Activated T-cell treated with anti-CD3 and anti-CD28 coated beads, Interleukin-2, amount 50 U/mL, for 4 hours (primary cell): ENCODE results near the gene TMEM9B. TPM values are rescaled to one million over a fixed set of nuclear protein-coding genes. Genes with fewer than 3 reads are reported as not detected.
"Not testable (repeated sequence)": the region's sequence is repeated elsewhere in the genome, so short reads cannot be mapped to it uniquely, and the experiment has no call there.

ENCODE experiments used
- ATAC-seq, 2 donors: fragments of 200-7000 bp; cut with Tn5 transposase; one replicate each; pipeline ENCODE4 v1.10.0; 2021
- DNase-seq: peaks from one replicate; pipeline ENCODE4 v3.0.0-alpha.2; 2020
- H3K27me3 Mint-ChIP-seq: one replicate; pipeline ENCODE4 v1.8.0; 2021; ENCODE audit warnings: low read depth, mixed read lengths
- H3K36me3 Mint-ChIP-seq: one replicate; pipeline ENCODE4 v1.8.0; 2022; ENCODE audit warnings: mixed read lengths; ENCODE audit not compliant: insufficient read depth
- H3K4me1 Mint-ChIP-seq: one replicate; pipeline ENCODE4 v1.8.0; 2021; ENCODE audit warnings: low read depth, mixed read lengths
- H3K4me3 Mint-ChIP-seq: one replicate; pipeline ENCODE4 v1.8.0; 2021; ENCODE audit warnings: mild to moderate bottlenecking, moderate library complexity, mixed read lengths
- H3K9me3 Mint-ChIP-seq: one replicate; pipeline ENCODE4 v1.8.0; 2021; ENCODE audit warnings: mixed read lengths
- total RNA-seq, 3 donors: library from RNA; stranded (reverse); gene quantifications; one replicate each; pipeline ENCODE4 v1.2.1, GENCODE V29; 2021

The TMEM9B gene
- 10 to 100 TPM; 25.6 to 28.9 (median 28.6) TPM for total RNA-seq

DNA sequence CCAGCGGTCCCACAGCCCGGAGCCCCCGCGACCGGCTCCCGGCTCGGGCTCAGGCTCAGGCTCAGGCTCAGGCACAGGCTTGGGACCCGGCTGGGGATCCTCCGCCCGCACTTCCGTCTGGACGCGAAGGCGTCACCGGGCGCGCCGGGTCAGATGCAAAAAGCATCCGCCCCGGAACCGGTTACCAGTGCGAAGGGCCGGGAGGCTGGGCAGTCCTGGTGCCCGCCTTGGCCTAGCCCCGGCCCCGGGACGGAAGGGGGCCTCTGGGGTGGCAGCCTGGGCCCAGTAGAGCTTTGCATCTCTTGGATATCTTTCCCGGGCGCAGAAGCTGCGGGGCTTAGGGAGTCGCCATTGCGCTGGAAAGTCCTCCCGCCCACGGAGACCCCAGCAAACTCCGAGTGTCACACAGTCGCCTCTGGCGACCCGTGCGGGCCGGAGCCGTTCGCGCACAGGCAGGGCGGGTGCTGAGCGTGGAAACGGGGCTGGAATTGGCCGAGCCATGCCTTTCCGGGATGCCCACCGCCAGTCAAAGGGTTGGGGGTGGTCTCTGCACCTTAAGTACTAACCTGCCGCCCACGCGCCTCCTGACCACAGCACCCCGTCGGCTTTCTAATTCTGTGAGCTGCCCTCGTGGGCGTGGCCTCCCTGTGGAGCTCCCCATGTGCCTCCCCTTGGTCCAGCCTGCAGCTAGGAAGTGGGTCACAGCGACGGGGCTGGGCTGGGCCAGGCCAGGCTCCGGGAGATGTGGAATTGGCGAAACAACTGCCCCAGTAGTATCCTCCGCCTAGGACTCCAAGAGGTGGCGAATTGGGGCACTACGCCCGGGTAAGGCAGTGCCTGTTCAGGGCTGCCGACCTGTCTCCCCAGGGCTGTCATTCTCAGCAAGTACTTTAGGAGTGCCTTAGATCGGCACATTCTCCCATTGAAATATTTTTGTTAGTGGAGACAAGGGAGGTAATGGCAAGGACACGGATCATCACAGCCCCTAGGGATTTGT, at the start of gene TMEM9B:
TSS of gene TMEM9B (minus strand) at position 119 of the 997 bp plus-strand sequence. CDS start 129 bp downstream, outside the sequence.
- ATAC-seq (peak; percentile 90 to 91), DNase-seq (peak; percentile 59)
- peak within 1 kb of the TSS; percentile 99 for H3K4me3 Mint-ChIP-seq
- H3K9me3 Mint-ChIP-seq: no peaks in the 10 kb centered on the region
- peaks cover 10% of the 10 kb centered on the region for H3K36me3 Mint-ChIP-seq
- peaks cover 28% of the 10 kb centered on the region for H3K4me1 Mint-ChIP-seq
- no peaks in the 10 kb centered on the region for H3K27me3 Mint-ChIP-seq

DNA sequence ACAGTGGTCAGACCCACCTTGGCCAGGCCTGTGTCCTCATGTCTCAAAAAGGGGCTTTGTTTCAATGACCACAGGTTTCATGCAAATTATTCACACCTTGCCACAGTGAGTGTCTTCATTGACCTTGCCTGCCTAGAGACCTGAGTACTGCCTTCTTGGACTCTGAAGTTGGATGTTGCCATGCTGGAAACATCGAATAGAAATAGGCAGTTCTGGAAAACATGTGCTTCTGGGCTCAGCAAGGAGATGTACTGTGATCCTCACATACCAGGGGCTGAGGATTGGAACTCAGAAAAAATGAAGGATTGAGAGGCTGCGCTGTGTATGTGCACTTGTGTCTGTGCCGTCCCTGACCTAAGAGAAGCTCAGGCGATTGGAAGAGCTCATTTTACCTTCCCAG, 49.1 kb upstream of the TMEM9B start:
- Mint-ChIP-seq H3K4me1 (peaks cover 11% of the 10 kb centered on the region), H3K9me3 (no peaks in the 10 kb centered on the region), H3K4me3 (no peak overlapping the region), H3K36me3 (no peaks in the 10 kb centered on the region), H3K27me3 (peaks cover 5% of the 10 kb centered on the region)
- ATAC-seq: no peak
- DNase-seq: no peak

DNA sequence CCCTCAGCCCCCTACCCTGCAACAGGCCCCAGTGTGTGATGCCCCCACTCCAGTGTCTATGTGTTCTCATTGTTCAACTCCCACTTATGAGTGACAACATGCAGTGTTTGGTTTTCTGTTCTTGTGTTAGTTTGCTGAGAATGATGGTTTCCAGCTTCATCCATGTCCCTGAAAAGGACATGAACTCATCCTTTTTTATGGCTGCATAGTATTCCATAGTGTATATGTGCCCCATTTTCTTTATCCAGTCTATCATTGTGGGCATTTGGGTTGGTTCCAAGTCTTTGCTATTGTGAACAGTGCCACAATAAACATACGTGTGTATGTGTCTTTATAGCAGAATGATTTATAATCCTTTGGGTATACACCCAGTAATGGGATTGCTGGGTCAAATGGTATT, 45.3 kb upstream of the TMEM9B start:
- not testable (repeated sequence) for H3K36me3 Mint-ChIP-seq, DNase-seq, H3K9me3 Mint-ChIP-seq, H3K4me1 Mint-ChIP-seq, ATAC-seq, H3K4me3 Mint-ChIP-seq
- peaks cover 13% of the 10 kb centered on the region for H3K27me3 Mint-ChIP-seq

DNA sequence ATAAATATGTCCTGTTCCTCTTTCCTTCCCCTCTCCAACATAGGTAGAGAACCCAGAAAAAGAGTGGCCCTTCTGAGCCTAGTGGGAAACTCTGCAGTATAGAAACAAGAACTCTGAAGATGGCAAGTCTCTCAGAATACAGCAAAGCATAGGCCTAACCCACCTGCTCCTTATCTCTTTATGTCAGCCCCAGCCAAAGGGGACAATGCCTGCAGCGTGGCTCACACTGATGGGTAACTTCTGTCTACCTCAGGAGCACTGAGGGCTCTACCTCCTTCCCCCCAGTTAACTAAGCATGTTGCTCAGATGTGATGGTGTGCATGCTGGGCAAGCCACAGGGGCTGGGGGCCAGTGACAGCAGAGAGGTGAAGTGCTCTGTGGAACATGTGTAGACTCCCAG, 44.4 kb upstream of the TMEM9B start:
- Mint-ChIP-seq H3K4me3 (no peak overlapping the region), H3K27me3 (peaks cover 13% of the 10 kb centered on the region)

DNA sequence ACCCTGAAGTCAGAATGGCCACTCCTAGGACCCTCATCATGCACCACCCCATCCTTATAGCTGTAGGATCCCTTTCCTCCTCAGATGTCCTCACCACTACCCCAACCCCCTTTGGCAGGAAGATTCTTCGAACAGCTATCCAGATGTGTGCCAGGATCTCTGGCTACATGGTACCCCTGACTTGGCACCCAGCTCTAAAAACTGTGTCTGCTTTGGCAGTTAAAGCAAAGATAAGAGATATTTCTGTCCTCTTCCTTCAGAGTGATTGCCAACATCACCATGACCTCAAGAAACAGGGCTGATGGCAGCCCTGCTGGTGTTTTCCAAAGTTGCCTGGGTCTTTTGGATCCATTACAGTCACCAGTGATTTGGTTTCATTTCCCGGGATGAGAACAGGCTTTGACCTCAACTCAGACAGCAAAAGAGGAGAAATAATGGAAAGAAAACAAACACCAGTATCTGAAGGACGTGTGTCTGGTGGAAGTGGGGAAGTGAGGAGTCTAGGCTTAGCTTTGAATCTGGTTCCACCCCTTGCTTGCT, 43.8 kb upstream of the TMEM9B start:
- Mint-ChIP-seq H3K36me3 (no peaks in the 10 kb centered on the region), H3K9me3 (no peaks in the 10 kb centered on the region), H3K4me3 (no peak overlapping the region), H3K4me1 (peaks cover 11% of the 10 kb centered on the region), H3K27me3 (peaks cover 14% of the 10 kb centered on the region)
- DNase-seq (no peak), ATAC-seq (no peak)

More for the DNA sequence above, 44.4 kb upstream of the TMEM9B start:
- DNase-seq (no peak), ATAC-seq (no peak)
- Mint-ChIP-seq H3K9me3 (no peaks in the 10 kb centered on the region), H3K36me3 (no peaks in the 10 kb centered on the region), H3K4me1 (peaks cover 8% of the 10 kb centered on the region)

DNA sequence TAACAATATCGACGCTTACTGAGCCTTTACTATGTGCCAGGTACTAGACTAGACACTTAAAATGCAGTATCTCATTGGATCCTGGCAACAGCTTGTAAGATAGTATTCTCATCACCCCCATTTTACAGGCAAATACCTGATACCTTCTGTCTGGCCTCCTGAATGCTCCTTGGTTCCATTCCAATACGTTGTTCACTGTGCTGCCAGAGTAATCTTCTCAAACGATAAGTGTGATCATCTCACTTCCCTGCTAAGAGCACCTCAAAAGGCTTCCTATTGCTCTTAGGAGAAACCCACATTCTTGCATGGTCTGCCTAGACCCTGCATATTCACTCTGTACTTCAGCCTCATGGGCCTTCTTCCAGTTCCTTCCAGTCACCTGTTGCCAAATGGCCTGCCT, 40.8 kb upstream of the TMEM9B start:
- ATAC-seq: no peak
- H3K4me1 Mint-ChIP-seq: peaks cover 31% of the 10 kb centered on the region

DNA sequence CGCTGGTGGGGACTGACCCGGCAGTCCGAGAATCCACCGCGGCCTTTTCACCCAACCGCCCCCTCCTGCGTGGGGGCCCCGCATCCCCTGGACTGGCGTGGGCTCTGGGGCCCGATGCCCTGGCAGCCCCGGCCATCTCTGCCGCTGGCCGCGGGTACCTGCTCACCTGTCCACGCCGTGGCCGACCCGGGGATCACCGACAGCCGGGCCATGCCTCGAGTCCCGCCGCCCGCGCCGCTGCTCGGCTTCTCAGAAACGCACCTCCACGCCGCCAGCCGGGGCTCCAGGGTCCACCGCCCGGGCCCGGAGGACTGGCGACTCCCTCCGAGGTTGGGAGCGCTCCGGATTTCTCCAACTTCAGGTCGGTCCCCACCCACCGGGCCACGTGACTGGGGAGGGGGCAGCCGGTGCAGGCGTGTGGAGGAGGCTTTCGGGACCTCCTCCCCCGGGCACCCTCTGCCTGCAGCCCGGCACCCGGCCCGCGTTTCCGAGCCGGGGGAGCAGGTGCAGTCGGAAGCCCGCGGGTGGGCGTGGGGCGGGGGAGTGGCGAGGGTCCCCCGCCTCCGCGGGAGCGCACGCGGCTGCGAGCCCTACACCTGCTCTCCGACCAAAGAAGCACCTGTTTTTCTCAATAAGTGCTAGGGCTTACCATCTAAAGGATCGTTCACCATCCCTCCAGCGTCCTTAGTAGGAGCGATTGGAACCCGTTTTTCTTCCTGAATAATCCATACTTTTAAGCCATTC, 40.1 kb upstream of the TMEM9B start:
- peaks cover 31% of the 10 kb centered on the region for H3K4me1 Mint-ChIP-seq
- peaks cover 38% of the 10 kb centered on the region for H3K27me3 Mint-ChIP-seq
- ATAC-seq (peak in 1 of 2 donors; percentile 1), DNase-seq (peak; percentile 25)
- no peaks in the 10 kb centered on the region for H3K36me3 Mint-ChIP-seq
- peak overlapping the region; percentile 47 for H3K4me3 Mint-ChIP-seq
- no peaks in the 10 kb centered on the region for H3K9me3 Mint-ChIP-seq

More for the DNA sequence above, 40.8 kb upstream of the TMEM9B start:
- no peak for DNase-seq
- Mint-ChIP-seq H3K9me3 (no peaks in the 10 kb centered on the region), H3K27me3 (peaks cover 32% of the 10 kb centered on the region), H3K4me3 (peak overlapping the region; percentile 47), H3K36me3 (no peaks in the 10 kb centered on the region)

DNA sequence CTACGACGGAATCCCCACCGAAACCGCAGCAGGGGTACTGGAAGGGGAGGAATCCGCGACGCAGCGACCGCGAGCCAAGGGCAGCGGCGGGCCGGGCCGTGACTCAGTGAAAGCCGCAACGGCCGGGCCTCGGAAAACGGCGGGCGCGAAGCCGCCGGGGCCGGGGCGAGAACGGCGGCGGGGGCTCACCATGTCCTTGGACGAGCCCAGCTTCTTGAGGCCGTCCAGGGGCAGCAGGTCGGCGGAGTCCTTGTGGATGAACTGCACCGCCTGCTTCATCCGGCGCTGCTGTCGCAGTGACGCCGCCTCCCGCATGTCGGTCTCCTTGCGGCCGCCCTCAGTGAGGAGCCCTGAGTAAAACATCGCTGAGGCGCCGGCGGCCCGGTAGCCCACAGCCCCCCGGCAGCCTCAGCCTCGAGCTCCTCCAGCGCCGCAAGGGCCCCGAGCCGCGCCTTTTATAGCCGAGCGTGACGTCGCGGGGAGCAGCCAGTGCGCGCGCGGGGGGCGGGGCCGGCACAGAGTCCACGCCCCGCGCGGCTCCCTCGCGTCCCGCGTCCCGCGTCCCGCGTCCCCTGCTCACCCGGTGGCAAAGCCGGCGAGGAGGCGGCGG, 39.4 kb upstream of the TMEM9B start, which contains the start of gene NRIP3:
TSS of gene NRIP3 (minus strand) at position 429 of the 610 bp plus-strand sequence. CDS start at position 363, 66 bp downstream.
- Mint-ChIP-seq H3K36me3 (no peaks in the 10 kb centered on the region), H3K9me3 (no peaks in the 10 kb centered on the region), H3K4me1 (peaks cover 31% of the 10 kb centered on the region), H3K4me3 (peak within 1 kb of the TSS; percentile 78), H3K27me3 (peaks cover 43% of the 10 kb centered on the region)
- peak; percentile 75 for DNase-seq
- peak; percentile 62 to 66 for ATAC-seq

DNA sequence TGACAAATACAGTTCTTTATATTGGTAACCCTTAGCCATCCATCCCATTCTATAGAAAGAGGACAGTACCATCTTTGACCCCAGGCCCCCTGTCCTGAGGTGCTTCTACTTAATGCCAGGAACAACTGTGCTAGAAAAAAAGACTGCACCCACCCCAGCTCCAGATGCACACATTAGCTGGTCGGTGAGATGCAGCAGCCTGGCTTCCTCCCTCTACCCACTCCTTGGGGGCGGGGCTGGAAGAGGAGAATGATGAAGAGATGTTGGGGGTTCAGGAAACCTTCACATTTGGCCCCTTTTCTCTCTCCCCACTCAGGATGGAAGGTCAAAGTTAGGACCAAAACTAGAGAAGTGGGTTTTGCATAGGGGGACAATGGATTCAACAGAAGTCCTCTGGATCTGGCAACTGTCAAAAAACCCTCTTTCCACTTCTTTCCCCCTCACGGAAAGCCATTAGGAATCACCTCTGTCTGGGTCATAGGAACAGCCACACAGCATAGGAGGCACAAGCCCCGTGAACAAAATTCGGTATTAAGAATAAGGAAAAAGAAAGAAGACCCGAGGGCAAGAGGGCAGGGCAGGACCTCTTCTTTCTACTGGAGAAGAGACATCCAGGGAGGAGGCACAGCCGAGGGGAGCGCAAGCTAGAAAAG, 38.8 kb upstream of the TMEM9B start:
- DNase-seq (no peak), ATAC-seq (no peak)
- Mint-ChIP-seq H3K9me3 (no peaks in the 10 kb centered on the region), H3K4me1 (peaks cover 31% of the 10 kb centered on the region), H3K36me3 (no peaks in the 10 kb centered on the region), H3K4me3 (peak overlapping the region; percentile 78), H3K27me3 (peaks cover 44% of the 10 kb centered on the region)

DNA sequence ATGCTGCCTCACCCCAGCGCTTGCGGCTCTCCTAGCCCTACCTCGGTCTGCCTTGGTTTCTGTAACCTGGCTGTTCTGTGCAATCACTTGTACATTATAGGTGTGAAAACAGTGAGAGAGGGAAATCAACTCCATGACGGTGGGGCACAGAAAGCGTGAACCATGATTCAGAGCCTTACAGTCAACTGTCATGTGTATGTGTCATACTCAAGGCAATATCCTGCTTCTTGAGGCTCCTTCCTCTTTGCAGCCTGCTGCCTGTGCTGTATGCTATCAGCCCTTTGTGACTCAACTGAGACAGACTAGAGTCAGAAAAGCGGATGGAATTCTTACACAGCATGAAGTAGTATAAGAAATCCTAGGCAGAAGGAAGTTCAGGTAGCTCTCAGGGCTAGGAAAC, 37.5 kb upstream of the TMEM9B start:
- peaks cover 31% of the 10 kb centered on the region for H3K4me1 Mint-ChIP-seq
- no peaks in the 10 kb centered on the region for H3K9me3 Mint-ChIP-seq
- peaks cover 46% of the 10 kb centered on the region for H3K27me3 Mint-ChIP-seq
- no peak overlapping the region for H3K4me3 Mint-ChIP-seq
- H3K36me3 Mint-ChIP-seq: no peaks in the 10 kb centered on the region
- ATAC-seq (peak; percentile 91), DNase-seq (peak; percentile 15)

DNA sequence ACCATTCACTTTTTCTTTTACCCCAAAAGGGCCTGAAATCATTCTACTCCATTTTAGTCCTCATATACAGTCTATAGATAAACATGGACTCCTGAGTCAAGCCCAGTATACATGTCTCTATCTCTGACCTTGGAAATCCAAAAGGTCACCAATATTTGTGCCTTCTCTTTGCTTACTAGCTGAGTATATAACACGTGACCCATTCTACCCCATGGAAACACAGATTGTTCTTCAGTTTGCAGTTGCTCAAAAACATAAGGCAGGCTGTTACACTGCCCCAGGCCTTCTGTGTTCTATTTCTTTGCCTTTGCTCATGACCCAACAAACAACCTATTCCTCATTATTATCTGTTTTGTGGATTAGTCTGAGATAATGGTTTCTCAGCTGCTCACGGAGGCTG, 33.8 kb upstream of the TMEM9B start:
- no peak for DNase-seq
- Mint-ChIP-seq H3K9me3 (no peaks in the 10 kb centered on the region), H3K4me3 (no peak overlapping the region), H3K36me3 (no peaks in the 10 kb centered on the region), H3K4me1 (peaks cover 19% of the 10 kb centered on the region), H3K27me3 (peaks cover 36% of the 10 kb centered on the region)
- no peak for ATAC-seq

DNA sequence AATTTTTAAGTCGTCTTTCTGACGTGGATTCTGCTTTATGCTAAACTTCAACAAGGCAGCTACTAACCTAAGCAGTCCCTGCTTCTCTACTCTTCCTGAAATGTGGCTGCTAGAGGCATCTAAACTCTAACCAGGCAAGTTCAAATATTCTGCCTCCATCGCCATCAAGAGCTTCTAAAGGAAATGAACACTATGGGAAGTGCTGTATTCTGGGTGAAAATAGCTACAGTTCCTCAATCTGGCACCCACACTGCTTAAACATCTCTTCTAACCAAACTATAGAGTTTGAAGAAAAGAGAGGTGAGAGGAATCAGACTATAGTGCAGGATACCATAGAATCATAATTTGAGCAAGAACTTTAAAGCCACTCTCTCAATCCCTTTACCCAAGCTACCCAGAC, 33.2 kb upstream of the TMEM9B start:
- H3K27me3 Mint-ChIP-seq: peaks cover 32% of the 10 kb centered on the region
- peaks cover 14% of the 10 kb centered on the region for H3K4me1 Mint-ChIP-seq
- H3K4me3 Mint-ChIP-seq: no peak overlapping the region
- H3K9me3 Mint-ChIP-seq: no peaks in the 10 kb centered on the region
- H3K36me3 Mint-ChIP-seq: no peaks in the 10 kb centered on the region
- ATAC-seq (no peak), DNase-seq (no peak)

DNA sequence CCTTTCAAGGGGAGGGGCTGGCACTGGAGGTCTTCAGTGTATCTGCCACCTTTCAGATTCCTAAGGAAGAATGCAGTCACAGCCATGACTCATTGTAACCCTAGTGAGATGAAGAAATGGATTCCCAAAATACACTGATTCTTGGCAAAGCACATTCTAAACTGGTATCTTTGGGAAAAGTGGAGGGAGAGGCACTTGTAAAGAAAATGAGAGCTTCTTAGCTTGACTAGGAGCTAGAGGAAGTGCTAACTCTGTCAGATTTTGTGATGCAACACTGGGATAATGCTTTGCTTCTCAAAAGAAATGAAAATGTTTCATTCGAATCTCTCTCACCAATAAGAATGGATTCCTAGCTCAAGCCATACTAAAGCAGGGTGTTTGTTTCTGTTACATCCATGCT, 25.2 kb upstream of the TMEM9B start:
- no peaks in the 10 kb centered on the region for H3K36me3 Mint-ChIP-seq
- no peak for DNase-seq
- no peaks in the 10 kb centered on the region for H3K9me3 Mint-ChIP-seq
- H3K27me3 Mint-ChIP-seq: peaks cover 7% of the 10 kb centered on the region
- ATAC-seq: no peak
- no peaks in the 10 kb centered on the region for H3K4me1 Mint-ChIP-seq
- H3K4me3 Mint-ChIP-seq: no peak overlapping the region
